Prostate gland (tissue), 2 donors: ENCODE measurements around the gene UTP25.

Experiments
- CTCF ChIP-seq, 4 experiments: fragments of 200-600 bp in 2 of 4; fragments of 450-650 bp in 2 of 4; sonication (generic) in 2 of 4; IDR thresholded peaks; 1 replicate in 3 of 4; 2 replicates in 1 of 4; pipeline ENCODE4 v1.5.1; 2016 to 2019; ENCODE audit warnings: antibody characterized with exemption in 4 of 4, mild to moderate bottlenecking in 2 of 4, moderate library complexity in 2 of 4
- POLR2A ChIP-seq: fragments of 450-650 bp; IDR thresholded peaks from one replicate; pipeline ENCODE4 v1.6.1; 2016; ENCODE audit warnings: antibody characterized with exemption, mild to moderate bottlenecking

DNA sequence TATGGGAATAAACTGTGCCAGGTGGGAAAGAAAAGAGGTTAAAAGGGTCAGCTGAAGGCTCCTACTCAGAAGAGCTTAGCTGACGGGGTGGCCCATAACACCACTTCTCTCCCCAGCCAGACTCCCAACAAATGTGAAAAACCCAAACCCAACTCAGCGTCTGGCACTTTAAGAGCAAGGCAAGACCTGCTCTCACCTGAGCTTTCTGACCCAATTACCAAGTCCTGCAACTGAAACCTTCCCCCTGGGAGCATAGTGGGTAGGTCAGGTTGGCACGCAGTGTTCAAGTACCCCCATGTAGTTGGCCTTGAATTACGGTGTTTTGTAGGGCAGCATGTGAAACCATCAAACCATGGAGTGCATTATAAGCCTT is 25.0 kb upstream of the UTP25 start:
- TF ChIP-seq CTCF (IDR thresholded peaks at IDR 0.05) (no peak), POLR2A (no peak)
